PFSK-1 (cell line): Measurements from ENCODE around the gene NFAM1.

Experiments
- POLR2AphosphoS5 ChIP-seq: IDR thresholded peaks from 2 replicates; pipeline ENCODE4 v1.6.1; 2012; ENCODE audit warnings: low read depth, mild to moderate bottlenecking, control low read depth, low read length, moderate library complexity
- SIN3A ChIP-seq: IDR thresholded peaks from 2 replicates; pipeline ENCODE4 v1.6.1; 2012; ENCODE audit warnings: mild to moderate bottlenecking, low read length, moderate library complexity, borderline replicate concordance; ENCODE audit not compliant: insufficient read depth
- TAF1 ChIP-seq: IDR thresholded peaks from 2 replicates; pipeline ENCODE4 v1.6.1; 2012; ENCODE audit warnings: low read length, control low read depth, borderline replicate concordance; ENCODE audit not compliant: insufficient read depth
- TF ChIP-seq, protein P1 (sequence below), 2 experiments: IDR thresholded peaks; 2 replicates each; pipeline versions ENCODE4 v1.6.1 to v1.8.0; 2011 to 2012; ENCODE audit warnings: low read depth in 2 of 2, low read length in 2 of 2, control low read depth in 1 of 2, inconsistent platforms in 1 of 2, mild to moderate bottlenecking in 1 of 2, moderate library complexity in 1 of 2; ENCODE audit not compliant: insufficient read depth in 1 of 2

DNA sequence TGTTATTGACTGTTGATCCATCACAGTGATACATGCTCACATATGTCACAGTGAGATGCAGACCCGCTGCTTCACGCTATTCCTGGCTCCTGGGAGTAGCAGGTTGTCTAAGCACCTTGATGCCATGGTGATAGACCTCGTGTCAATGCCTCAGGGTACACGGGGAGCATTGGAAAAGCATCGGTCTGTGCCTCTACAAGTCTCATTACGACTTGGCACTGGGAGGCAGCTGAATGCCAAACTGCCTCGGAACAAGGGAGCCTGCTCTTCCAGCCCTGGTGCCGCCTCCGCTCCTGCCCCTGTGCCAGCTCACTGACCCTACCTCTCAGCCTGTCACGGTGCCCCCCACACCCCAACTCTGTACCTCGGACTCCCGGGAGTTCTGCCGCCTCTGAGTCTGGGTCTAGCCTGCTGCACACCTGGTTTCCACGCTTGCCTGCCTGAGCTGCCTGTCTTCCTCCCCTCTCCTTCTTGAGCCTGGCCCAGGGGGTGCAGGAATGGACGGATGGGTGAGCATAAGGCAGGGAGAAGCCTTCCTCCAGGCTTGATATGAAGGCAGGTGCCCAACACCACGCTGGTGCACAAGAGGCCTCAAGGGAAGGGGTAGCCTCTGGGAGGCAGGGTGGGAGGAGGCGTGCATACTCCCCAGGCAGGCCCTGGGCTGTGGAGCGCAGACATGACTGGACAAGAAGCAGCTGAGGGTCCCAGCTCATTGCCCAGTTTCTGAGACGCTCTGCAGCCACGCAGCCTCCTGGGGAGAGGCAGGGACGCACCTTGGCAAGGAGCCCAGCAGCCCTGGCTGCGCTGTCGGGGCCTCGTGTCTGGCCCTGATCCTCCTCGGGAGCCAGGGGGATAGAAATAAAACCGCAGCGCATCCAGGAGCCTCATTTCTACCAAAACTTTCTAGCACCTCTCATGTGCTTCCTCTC, 1.8 kb upstream of the NFAM1 start:
- TF ChIP-seq TAF1, result no peak
- TF ChIP-seq POLR2AphosphoS5, result no peak
- TF ChIP-seq, protein P1, sequence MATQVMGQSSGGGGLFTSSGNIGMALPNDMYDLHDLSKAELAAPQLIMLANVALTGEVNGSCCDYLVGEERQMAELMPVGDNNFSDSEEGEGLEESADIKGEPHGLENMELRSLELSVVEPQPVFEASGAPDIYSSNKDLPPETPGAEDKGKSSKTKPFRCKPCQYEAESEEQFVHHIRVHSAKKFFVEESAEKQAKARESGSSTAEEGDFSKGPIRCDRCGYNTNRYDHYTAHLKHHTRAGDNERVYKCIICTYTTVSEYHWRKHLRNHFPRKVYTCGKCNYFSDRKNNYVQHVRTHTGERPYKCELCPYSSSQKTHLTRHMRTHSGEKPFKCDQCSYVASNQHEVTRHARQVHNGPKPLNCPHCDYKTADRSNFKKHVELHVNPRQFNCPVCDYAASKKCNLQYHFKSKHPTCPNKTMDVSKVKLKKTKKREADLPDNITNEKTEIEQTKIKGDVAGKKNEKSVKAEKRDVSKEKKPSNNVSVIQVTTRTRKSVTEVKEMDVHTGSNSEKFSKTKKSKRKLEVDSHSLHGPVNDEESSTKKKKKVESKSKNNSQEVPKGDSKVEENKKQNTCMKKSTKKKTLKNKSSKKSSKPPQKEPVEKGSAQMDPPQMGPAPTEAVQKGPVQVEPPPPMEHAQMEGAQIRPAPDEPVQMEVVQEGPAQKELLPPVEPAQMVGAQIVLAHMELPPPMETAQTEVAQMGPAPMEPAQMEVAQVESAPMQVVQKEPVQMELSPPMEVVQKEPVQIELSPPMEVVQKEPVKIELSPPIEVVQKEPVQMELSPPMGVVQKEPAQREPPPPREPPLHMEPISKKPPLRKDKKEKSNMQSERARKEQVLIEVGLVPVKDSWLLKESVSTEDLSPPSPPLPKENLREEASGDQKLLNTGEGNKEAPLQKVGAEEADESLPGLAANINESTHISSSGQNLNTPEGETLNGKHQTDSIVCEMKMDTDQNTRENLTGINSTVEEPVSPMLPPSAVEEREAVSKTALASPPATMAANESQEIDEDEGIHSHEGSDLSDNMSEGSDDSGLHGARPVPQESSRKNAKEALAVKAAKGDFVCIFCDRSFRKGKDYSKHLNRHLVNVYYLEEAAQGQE (IDR thresholded peaks at IDR 0.05; ENCODE audit: insufficient read depth in 1 of 2, low read depth in 2 of 2, low read length in 2 of 2), result no peak
- TF ChIP-seq SIN3A, result no peak
